B cell (primary cell): Measurements from ENCODE around the gene RAPGEF5. TPM values are rescaled to one million over a fixed set of nuclear protein-coding genes. Genes with fewer than 3 reads are reported as not detected.

Source experiments
- ATAC-seq: fragments of 200-7000 bp; cut with Tn5 transposase; one replicate; pipeline ENCODE4 v1.10.0; 2021; ENCODE audit warnings: low read depth, mild to moderate bottlenecking, moderate number of reproducible peaks, moderate library complexity
- CTCF ChIA-PET: fragments of 350-600 bp; sonication (Branson Sonifier 250); formaldehyde crosslinking; loops from one replicate; lab custom pipeline; 2021; ENCODE audit warnings: antibody characterized with exemption, inconsistent platforms; lab: Charles Lee
- POLR2A ChIA-PET: fragments of 350-600 bp; sonication (Branson Sonifier 250); formaldehyde crosslinking; loops from one replicate; lab custom pipeline; 2021; ENCODE audit warnings: antibody characterized with exemption; lab: Charles Lee
- DNase-seq: peaks from one replicate; pipeline ENCODE4 v3.0.0; 2013
- H2AFZ ChIP-seq: 2 replicates; pipeline ENCODE4 v1.6.1; 2012; ENCODE audit warnings: mild to moderate bottlenecking, low read depth, low read length; ENCODE audit not compliant: insufficient read depth, poor library complexity, severe bottlenecking
- H3K27ac ChIP-seq, 2 donors: 1 replicate in 1 of 2; 2 replicates in 1 of 2; pipeline ENCODE4 v1.5.1; 2012 to 2013; ENCODE audit warnings: low read length in 2 of 2, mild to moderate bottlenecking in 2 of 2, moderate library complexity in 1 of 2
- H3K27me3 ChIP-seq, 4 experiments: fragments of 200-600 bp in 1 of 4; sonication (generic) in 1 of 4; replicated peaks in 1 of 4; 1 replicate in 2 of 4; 2 replicates in 2 of 4; pipeline versions ENCODE4 v1.6.1 to v1.7.0; 2013 to 2016; ENCODE audit warnings: low read length in 3 of 4, mild to moderate bottlenecking in 2 of 4, mixed read lengths in 1 of 4, moderate library complexity in 1 of 4; ENCODE audit not compliant: insufficient read depth in 4 of 4, control insufficient read depth in 3 of 4; ENCODE audit errors: control extremely low read depth in 1 of 4
- H3K36me3 ChIP-seq, 2 experiments: replicated peaks in 1 of 2; 1 replicate in 1 of 2; 2 replicates in 1 of 2; pipeline versions ENCODE4 v1.6.1 to v1.7.1; 2013; ENCODE audit warnings: low read length in 1 of 2; ENCODE audit not compliant: insufficient read depth in 2 of 2, control insufficient read depth in 1 of 2; ENCODE audit errors: control extremely low read depth in 1 of 2, extremely low read depth in 1 of 2
- H3K4me1 ChIP-seq, 2 donors: fragments of 200-600 bp in 1 of 2; sonication (generic) in 1 of 2; 1 replicate in 1 of 2; 2 replicates in 1 of 2; pipeline versions ENCODE4 v1.5.1 to v1.6.1; 2013 to 2017; ENCODE audit warnings: low read length in 2 of 2; ENCODE audit not compliant: control insufficient read depth in 2 of 2, insufficient read depth in 2 of 2
- H3K4me2 ChIP-seq: replicated peaks from 2 replicates; pipeline ENCODE3; 2012; ENCODE audit warnings: mild to moderate bottlenecking, low read depth, low read length; ENCODE audit not compliant: poor library complexity, severe bottlenecking
- H3K4me3 ChIP-seq, 5 experiments: fragments of 200-600 bp in 1 of 5; sonication (generic) in 1 of 5; 1 replicate in 3 of 5; 2 replicates in 2 of 5; pipeline versions ENCODE4 v1.5.1 to v1.7.0; 2011 to 2016; ENCODE audit warnings: low read length in 4 of 5, mild to moderate bottlenecking in 4 of 5, low read depth in 2 of 5, control low read depth in 1 of 5, moderate library complexity in 1 of 5; ENCODE audit not compliant: insufficient read depth in 1 of 5; ENCODE audit errors: control extremely low read depth in 1 of 5, extremely low read depth in 1 of 5
- H3K79me2 ChIP-seq: fragments of 200-600 bp; sonication (generic); one replicate; pipeline ENCODE4 v1.6.0; 2016; ENCODE audit warnings: low read length; ENCODE audit not compliant: control insufficient read depth, insufficient read depth
- H3K9ac ChIP-seq: fragments of 200-600 bp; sonication (generic); 2 replicates; pipeline ENCODE4 v1.6.1; 2017; ENCODE audit warnings: mild to moderate bottlenecking, low read length, moderate library complexity
- H3K9me3 ChIP-seq, 3 donors: one replicate each; pipeline versions ENCODE4 v1.6.1 to v1.7.1; 2013; ENCODE audit warnings: low read length in 2 of 3; ENCODE audit not compliant: control insufficient read depth in 2 of 3, insufficient read depth in 1 of 3; ENCODE audit errors: control extremely low read depth in 1 of 3
- H4K20me1 ChIP-seq: 2 replicates; pipeline ENCODE4 v1.6.0; 2012; ENCODE audit warnings: mild to moderate bottlenecking, low read length; ENCODE audit not compliant: insufficient read depth, control insufficient read depth, poor library complexity, severe bottlenecking
- H3K27ac Mint-ChIP-seq: one replicate; pipeline ENCODE4 v1.8.0; 2021; ENCODE audit warnings: mixed read lengths
- H3K27me3 Mint-ChIP-seq: one replicate; pipeline ENCODE4 v1.8.0; 2021; ENCODE audit warnings: mixed read lengths
- H3K4me1 Mint-ChIP-seq: one replicate; pipeline ENCODE4 v1.8.0; 2021; ENCODE audit warnings: mixed read lengths
- H3K4me3 Mint-ChIP-seq: one replicate; pipeline ENCODE4 v1.8.0; 2021; ENCODE audit warnings: mixed read lengths
- H3K9me3 Mint-ChIP-seq: one replicate; pipeline ENCODE4 v1.8.0; 2022; ENCODE audit warnings: mixed read lengths; ENCODE audit not compliant: insufficient read depth
- CTCF ChIP-seq: fragments of 200-600 bp; IDR thresholded peaks from one replicate; pipeline ENCODE4 v1.8.0; 2022; ENCODE audit warnings: antibody characterized with exemption, mild to moderate bottlenecking
- EZH2 ChIP-seq: IDR thresholded peaks from 2 replicates; pipeline ENCODE4 v1.6.1; 2012; ENCODE audit warnings: borderline replicate concordance, low read depth, mild to moderate bottlenecking, moderate library complexity, low read length; ENCODE audit not compliant: insufficient read depth, poor library complexity, severe bottlenecking
- WGBS: methylation state at CpG from one replicate; pipeline ENCODE4 v1.1.5; 2013; ENCODE audit warnings: missing lambda C conversion rate; ENCODE audit not compliant: insufficient coverage; 5-methylcytosine and 5-hydroxymethylcytosine counted together
- intact Hi-C: fragments of 100-400 bp; cut with micrococcal nuclease; formaldehyde crosslinking; loops from one replicate; pipeline ENCODE4 v1.10.0; 2022
- polyA plus RNA-seq: library from polyadenylated mRNA; depleted of rRNA; stranded (reverse); fragments of >200 nt; gene quantifications from 2 replicates; pipeline ENCODE4 v1.2.3, GENCODE V29; 2012
- total RNA-seq, 2 donors: library from RNA; stranded (reverse); fragments of 120-200 nt in 1 of 2; gene quantifications; 1 replicate in 1 of 2; 2 replicates in 1 of 2; pipeline versions ENCODE4 v1.2.3 to v1.2.4, GENCODE V29; 2013 to 2022

RAPGEF5 gene
- total and polyA plus RNA-seq, 2 donors (not counting 1 experiment from before 2014, with no cell fraction given): 1.5 to 37.6 TPM

GRCh38 chr7:22193450-22193983 is 163.4 kb downstream of the RAPGEF5 start:
- Histone ChIP-seq H3K4me2 (no peak overlapping the region), H3K79me2 (no peaks in the 10 kb centered on the region), H3K4me3 (no peak overlapping the region), H2AFZ (no peak overlapping the region), H3K27ac (no peak overlapping the region), H3K27me3 (no peaks in the 10 kb centered on the region), H3K9ac (no peak overlapping the region), H3K9me3 (no peaks in the 10 kb centered on the region), H3K4me1 (no peaks in the 10 kb centered on the region), H4K20me1 (no peaks in the 10 kb centered on the region), H3K36me3 (peaks cover 0 to 2% of the 10 kb centered on the region in 2 experiments)
- Mint-ChIP-seq H3K4me1 (no peaks in the 10 kb centered on the region), H3K27ac (no peak overlapping the region), H3K4me3 (no peak overlapping the region), H3K27me3 (no peaks in the 10 kb centered on the region), H3K9me3 (no peaks in the 10 kb centered on the region)
- ChIA-PET CTCF (no interaction called here), POLR2A (no interaction called here)
- TF ChIP-seq CTCF (no peak), EZH2 (no peak)
- intact Hi-C loops: no loop called here
- 90% methylated on average over 15 of the region's 21 CpGs for WGBS
- DNase-seq (no peak), ATAC-seq (no peak)

- Histone ChIP-seq H3K4me1 (no peaks in the 10 kb centered on the region), H3K4me2 (no peak overlapping the region), H2AFZ (no peak overlapping the region), H3K27me3 (no peaks in the 10 kb centered on the region), H3K4me3 (no peak overlapping the region), H3K27ac (no peak overlapping the region), H3K9ac (no peak overlapping the region), H3K36me3 (peaks cover 0 to 2% of the 10 kb centered on the region in 2 experiments), H3K79me2 (no peaks in the 10 kb centered on the region), H3K9me3 (no peaks in the 10 kb centered on the region), H4K20me1 (no peaks in the 10 kb centered on the region)
- no peak for TF ChIP-seq CTCF
- no peak for TF ChIP-seq EZH2
- ChIA-PET POLR2A (interaction anchor here (0.6 kb wide), 1 partner anchor 9 kb away, joined by 14 read pairs; no protein-coding TSS in a partner anchor), CTCF (no interaction called here)
- intact Hi-C loops: no loop called here
- Mint-ChIP-seq H3K4me3 (no peak overlapping the region), H3K9me3 (no peaks in the 10 kb centered on the region), H3K27ac (no peak overlapping the region), H3K27me3 (no peaks in the 10 kb centered on the region), H3K4me1 (no peaks in the 10 kb centered on the region)
- ATAC-seq (no peak), DNase-seq (no peak)
- WGBS: 40% methylated on average over 1 of the region's 3 CpGs
Measured at GRCh38 chr7:22192801-22193200, 164.2 kb downstream of the RAPGEF5 start.
